KMS-11 (cell line): ENCODE measurements around the gene LPP.

Experiments
- H2AFZ ChIP-seq: fragments of 200-600 bp; sonication (generic); 2 replicates; pipeline ENCODE4 v1.6.1; 2016; ENCODE audit warnings: antibody characterized with exemption, mixed run types, low read depth
- H3K27ac ChIP-seq: fragments of 200-600 bp; sonication (generic); 2 replicates; pipeline ENCODE4 v1.6.1; 2016; ENCODE audit warnings: mild to moderate bottlenecking, mixed run types
- H3K27me3 ChIP-seq: fragments of 200-600 bp; sonication (generic); 2 replicates; pipeline ENCODE4 v1.6.1; 2017; ENCODE audit warnings: mild to moderate bottlenecking, low read depth, mixed run types, moderate library complexity; ENCODE audit not compliant: insufficient read depth
- H3K36me3 ChIP-seq: fragments of 200-600 bp; sonication (generic); 2 replicates; pipeline ENCODE4 v1.6.1; 2017; ENCODE audit warnings: mild to moderate bottlenecking, mixed run types; ENCODE audit not compliant: insufficient read depth
- H3K4me1 ChIP-seq: fragments of 200-600 bp; sonication (generic); 2 replicates; pipeline ENCODE4 v1.6.1; 2016; ENCODE audit warnings: mild to moderate bottlenecking, low read depth, mixed run types; ENCODE audit not compliant: poor library complexity, severe bottlenecking
- H3K4me2 ChIP-seq: fragments of 200-600 bp; sonication (generic); 2 replicates; pipeline ENCODE4 v1.7.0; 2016; ENCODE audit warnings: mild to moderate bottlenecking, mixed run types
- H3K4me3 ChIP-seq: fragments of 200-600 bp; sonication (generic); IDR thresholded peaks from 2 replicates; pipeline ENCODE4 v1.6.1; 2017; ENCODE audit warnings: low read depth, low read length, mixed read lengths; ENCODE audit not compliant: insufficient read depth
- H3K79me2 ChIP-seq: fragments of 200-600 bp; sonication (generic); 2 replicates; pipeline ENCODE4 v1.6.1; 2016; ENCODE audit warnings: low read depth, mixed run types; ENCODE audit not compliant: insufficient read depth
- H3K9ac ChIP-seq: fragments of 200-600 bp; sonication (generic); 2 replicates; pipeline ENCODE4 v1.6.1; 2016; ENCODE audit warnings: mild to moderate bottlenecking, mixed run types
- H4K20me1 ChIP-seq: fragments of 200-600 bp; sonication (generic); 2 replicates; pipeline ENCODE4 v1.6.1; 2016; ENCODE audit warnings: mild to moderate bottlenecking, mixed run types; ENCODE audit not compliant: insufficient read depth
- CTCF ChIP-seq: fragments of 200-600 bp; sonication (generic); conservative IDR thresholded peaks from 2 replicates; pipeline ENCODE4 v1.6.1; 2017; ENCODE audit warnings: low read depth, mild to moderate bottlenecking, antibody characterized with exemption, low read length, moderate library complexity, mixed read lengths

The LPP gene

GRCh38 chr3:188559072-188559429 lies 405.1 kb downstream of the LPP start:
- Histone ChIP-seq H3K79me2 (no peaks in the 10 kb centered on the region), H3K4me3 (no peak overlapping the region), H4K20me1 (no peaks in the 10 kb centered on the region), H3K9ac (no peak overlapping the region), H3K4me1 (no peaks in the 10 kb centered on the region), H3K27me3 (no peaks in the 10 kb centered on the region), H2AFZ (no peak overlapping the region), H3K36me3 (no peaks in the 10 kb centered on the region), H3K27ac (no peak overlapping the region), H3K4me2 (no peak overlapping the region)
- TF ChIP-seq CTCF: no peak

GRCh38 chr3:188559856-188560255 lies 405.9 kb downstream of the LPP start:
- Histone ChIP-seq H3K27me3 (no peaks in the 10 kb centered on the region), H3K9ac (no peak overlapping the region), H3K4me2 (no peak overlapping the region), H4K20me1 (no peaks in the 10 kb centered on the region), H2AFZ (no peak overlapping the region), H3K4me1 (no peaks in the 10 kb centered on the region), H3K79me2 (no peaks in the 10 kb centered on the region), H3K4me3 (no peak overlapping the region), H3K27ac (no peak overlapping the region), H3K36me3 (no peaks in the 10 kb centered on the region)
- TF ChIP-seq CTCF: no peak

DNA sequence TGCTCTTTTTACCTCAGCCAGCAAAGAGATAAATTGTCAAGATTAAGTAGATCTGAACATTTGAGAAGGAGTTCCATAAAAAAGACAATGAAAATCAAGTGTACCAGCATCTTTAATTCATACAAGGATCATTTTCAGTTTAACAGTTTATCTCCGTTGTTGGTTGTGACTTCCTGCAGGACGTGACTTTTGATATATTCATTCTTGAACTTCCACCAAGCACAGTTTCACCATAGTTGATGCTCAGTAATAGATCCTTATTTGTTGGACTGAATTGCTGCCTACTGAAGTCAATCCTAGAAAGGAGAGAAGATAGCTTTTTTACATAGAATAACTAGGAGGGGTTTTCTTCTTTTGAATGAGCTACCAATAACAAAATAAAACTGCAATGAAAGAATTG lies 408.2 kb downstream of the LPP start:
- H3K4me1 ChIP-seq: no peaks in the 10 kb centered on the region
- H2AFZ ChIP-seq: no peak overlapping the region
- no peak overlapping the region for H3K27ac ChIP-seq
- TF ChIP-seq CTCF: no peak
- H3K36me3 ChIP-seq: no peaks in the 10 kb centered on the region
- no peak overlapping the region for H3K4me2 ChIP-seq
- no peak overlapping the region for H3K9ac ChIP-seq
- no peak overlapping the region for H3K4me3 ChIP-seq
- H4K20me1 ChIP-seq: no peaks in the 10 kb centered on the region
- H3K27me3 ChIP-seq: no peaks in the 10 kb centered on the region
- H3K79me2 ChIP-seq: no peaks in the 10 kb centered on the region

DNA sequence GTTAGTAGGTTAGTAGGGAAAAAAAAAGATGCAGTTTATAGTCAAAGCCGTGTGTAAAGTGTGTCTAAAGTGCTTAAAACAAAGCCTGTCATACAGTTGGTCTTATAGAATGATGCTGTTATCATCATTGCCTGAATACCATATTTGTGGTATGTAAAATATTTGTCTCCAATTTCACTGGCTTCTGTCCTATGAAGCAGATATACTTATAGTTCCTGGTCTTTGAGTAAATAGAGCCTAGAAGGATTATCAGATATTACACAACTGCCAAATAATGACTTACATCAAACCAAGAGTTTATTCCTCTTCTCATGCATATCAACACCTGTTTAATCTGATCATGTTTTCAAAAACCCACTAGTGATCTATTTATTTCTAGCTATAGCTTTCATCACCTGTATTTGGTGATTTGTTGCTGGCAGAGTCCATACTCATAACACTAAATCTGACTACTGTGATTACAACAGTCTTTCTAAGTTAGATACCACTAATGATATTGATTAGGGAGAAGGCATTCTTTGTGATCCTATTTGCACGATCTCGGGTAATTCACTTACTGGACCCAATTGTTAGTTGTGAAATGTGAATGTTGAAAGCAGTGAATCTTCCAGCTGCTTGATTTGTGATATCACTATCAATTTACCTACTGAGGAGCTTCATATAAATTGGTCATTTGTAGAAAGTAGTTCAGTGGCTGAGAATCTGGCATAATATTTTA lies 413.7 kb downstream of the LPP start:
- Histone ChIP-seq H3K27me3 (no peaks in the 10 kb centered on the region), H4K20me1 (no peaks in the 10 kb centered on the region), H3K9ac (no peak overlapping the region), H2AFZ (no peak overlapping the region), H3K4me3 (no peak overlapping the region), H3K4me1 (no peaks in the 10 kb centered on the region), H3K79me2 (no peaks in the 10 kb centered on the region), H3K27ac (no peak overlapping the region), H3K4me2 (no peak overlapping the region), H3K36me3 (no peaks in the 10 kb centered on the region)
- no peak for TF ChIP-seq CTCF
